Measurements from ENCODE around the gene CATSPER1.

GRCh38 chr11:66051371-66051765 lies 25.1 kb upstream of the CATSPER1 start:
- TF ChIP-seq CTCF (IDR thresholded peaks at IDR 0.05; ENCODE audit: low read depth, low read length) (no peak), EZH2phosphoT487 (IDR thresholded peaks at IDR 0.05; ENCODE audit: low read depth) (no peak)
